IPS-20b (cell line): ENCODE measurements around the gene CERS6.
A peak's percentile ranks its signal among the peaks of the same experiment; 100 is the strongest.

ENCODE experiments used
- H3K27ac ChIP-seq: one replicate; pipeline ENCODE4 v1.5.1; 2013; ENCODE audit warnings: low read length
- H3K27me3 ChIP-seq: 2 replicates; pipeline ENCODE4 v1.6.1; 2013; ENCODE audit warnings: mild to moderate bottlenecking, low read length, inconsistent platforms; ENCODE audit not compliant: insufficient read depth
- H3K36me3 ChIP-seq: 2 replicates; pipeline ENCODE4 v1.6.1; 2013; ENCODE audit warnings: low read depth, mild to moderate bottlenecking, inconsistent platforms, low read length, moderate library complexity; ENCODE audit not compliant: insufficient read depth
- H3K4me1 ChIP-seq: 2 replicates; pipeline ENCODE4 v1.6.1; 2013; ENCODE audit warnings: mild to moderate bottlenecking, control low read depth, inconsistent platforms, low read length, moderate library complexity; ENCODE audit not compliant: insufficient read depth
- H3K4me3 ChIP-seq: 2 replicates; pipeline ENCODE4 v1.5.1; 2013; ENCODE audit warnings: mild to moderate bottlenecking, low read length, inconsistent platforms
- H3K9ac ChIP-seq: 2 replicates; pipeline ENCODE4 v1.6.1; 2013; ENCODE audit warnings: low read depth, mild to moderate bottlenecking, inconsistent platforms, low read length, moderate library complexity
- H3K9me3 ChIP-seq: 2 replicates; pipeline ENCODE4 v1.6.1; 2013; ENCODE audit warnings: mild to moderate bottlenecking, low read depth, low read length, inconsistent platforms; ENCODE audit not compliant: insufficient read depth

CERS6 gene

DNA sequence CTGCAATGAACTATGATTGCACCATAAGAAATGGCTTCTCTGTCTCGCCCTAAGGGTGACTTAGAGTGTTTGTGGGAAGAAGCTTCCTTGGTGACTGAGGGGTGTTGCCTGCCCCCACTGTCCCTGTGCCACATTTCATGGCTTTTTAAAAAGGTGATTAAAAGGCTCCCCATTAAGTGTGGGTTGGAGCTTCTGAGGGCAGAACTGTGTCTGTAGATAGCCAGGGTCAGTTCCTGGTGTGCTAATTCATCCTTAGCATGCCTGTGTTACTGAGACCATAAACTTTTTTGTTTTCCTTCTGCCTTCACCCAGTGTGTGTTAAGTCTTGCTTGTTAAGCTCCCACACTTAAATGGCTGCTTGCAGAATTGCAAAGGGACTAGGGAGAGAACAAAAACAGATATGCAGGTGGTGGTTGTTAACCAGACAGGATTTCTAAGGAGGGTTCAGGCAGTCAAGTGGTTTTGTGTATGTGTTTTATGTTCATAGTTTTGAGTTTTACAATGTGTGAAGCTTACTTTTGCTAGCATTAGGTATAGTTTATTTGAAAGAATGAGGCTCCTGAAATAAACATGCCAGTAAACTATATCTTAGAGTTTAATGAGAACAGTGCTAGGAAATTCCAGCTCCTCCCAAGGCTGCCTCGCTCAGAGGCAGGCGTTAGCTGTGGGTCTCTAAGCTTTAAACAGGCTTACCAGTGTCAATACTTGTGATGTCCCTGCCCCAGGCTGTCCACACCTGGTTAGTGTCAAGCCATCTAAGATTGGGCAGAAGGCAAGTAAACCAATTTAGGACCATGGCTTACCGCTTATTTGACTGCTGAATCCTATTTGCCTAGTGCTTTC lies 14.5 kb downstream of the CERS6 start:
- no peak overlapping the region for H3K9ac ChIP-seq
- no peaks in the 10 kb centered on the region for H3K27me3 ChIP-seq
- no peak overlapping the region for H3K27ac ChIP-seq
- no peaks in the 10 kb centered on the region for H3K9me3 ChIP-seq
- H3K36me3 ChIP-seq: no peaks in the 10 kb centered on the region
- no peak overlapping the region for H3K4me3 ChIP-seq
- H3K4me1 ChIP-seq: peaks cover 49% of the 10 kb centered on the region; the same call in 1 of the 2 replicates

DNA sequence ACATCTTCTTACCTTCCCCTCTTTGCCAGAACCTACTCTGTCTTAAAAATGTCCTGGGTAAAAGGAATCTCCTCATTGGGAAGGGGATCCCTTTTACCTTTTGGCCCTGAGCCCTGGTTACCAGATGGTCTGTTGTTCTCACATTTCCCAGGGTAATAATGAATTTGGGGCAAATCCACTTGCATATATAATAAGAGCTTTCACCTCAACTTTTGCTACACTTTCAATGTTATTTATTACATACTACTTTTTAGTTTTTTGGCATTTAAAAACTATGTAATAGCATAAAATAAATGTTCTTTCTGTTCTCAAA lies 15.0 kb downstream of the CERS6 start:
- H3K9ac ChIP-seq: no peak overlapping the region
- no peaks in the 10 kb centered on the region for H3K9me3 ChIP-seq
- H3K4me3 ChIP-seq: no peak overlapping the region
- H3K36me3 ChIP-seq: no peaks in the 10 kb centered on the region
- H3K27me3 ChIP-seq: no peaks in the 10 kb centered on the region
- H3K4me1 ChIP-seq: peaks cover 44% of the 10 kb centered on the region; the same call in 1 of the 2 replicates
- H3K27ac ChIP-seq: no peak overlapping the region

DNA sequence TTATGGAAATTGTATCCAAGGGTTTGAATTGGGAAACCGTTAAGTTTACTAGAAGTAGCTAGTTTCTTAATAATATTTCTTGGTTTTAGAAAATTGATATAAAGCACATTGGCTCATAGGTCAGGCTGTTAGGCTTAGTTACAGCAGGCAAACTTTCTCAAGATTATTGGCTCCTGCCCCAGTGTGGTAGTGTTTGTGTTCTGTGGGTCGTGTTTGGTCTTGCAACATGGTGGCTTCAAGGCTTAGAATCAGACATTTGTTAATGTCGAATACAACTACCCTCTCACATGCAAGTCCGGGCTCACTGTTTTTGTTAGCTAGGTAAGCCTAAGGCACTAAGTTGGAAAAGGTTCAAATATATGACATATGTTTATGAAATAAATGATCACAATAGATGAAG lies 19.6 kb downstream of the CERS6 start:
- Histone ChIP-seq H3K27ac (no peak overlapping the region), H3K36me3 (no peaks in the 10 kb centered on the region), H3K4me3 (no peak overlapping the region), H3K4me1 (peaks cover 18% of the 10 kb centered on the region; the same call in 1 of the 2 replicates), H3K9me3 (no peaks in the 10 kb centered on the region), H3K9ac (no peak overlapping the region), H3K27me3 (no peaks in the 10 kb centered on the region)

DNA sequence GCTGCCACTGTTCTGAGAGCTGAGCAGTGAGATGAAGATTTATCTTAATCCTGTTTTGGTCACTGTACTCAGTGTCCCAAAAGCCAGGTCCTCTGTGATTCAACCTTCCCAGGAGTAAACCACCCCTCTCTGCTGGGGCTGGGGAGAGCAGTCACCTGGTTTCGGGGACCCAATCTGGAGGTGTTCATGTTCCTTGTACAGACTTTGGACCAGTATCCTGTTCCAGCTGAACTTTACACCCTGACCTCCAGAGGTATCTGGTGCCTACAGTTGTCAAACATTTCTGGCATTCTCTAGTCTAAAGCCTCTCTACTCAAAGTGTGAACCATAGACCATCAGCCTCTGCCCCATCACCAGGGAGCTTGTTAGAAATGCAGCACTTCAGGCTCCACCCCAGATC lies 22.1 kb downstream of the CERS6 start:
- Histone ChIP-seq H3K36me3 (no peaks in the 10 kb centered on the region), H3K27me3 (no peaks in the 10 kb centered on the region), H3K9ac (no peak overlapping the region), H3K27ac (no peak overlapping the region), H3K4me3 (no peak overlapping the region), H3K4me1 (peaks cover 9% of the 10 kb centered on the region; the same call in 1 of the 2 replicates), H3K9me3 (no peaks in the 10 kb centered on the region)

DNA sequence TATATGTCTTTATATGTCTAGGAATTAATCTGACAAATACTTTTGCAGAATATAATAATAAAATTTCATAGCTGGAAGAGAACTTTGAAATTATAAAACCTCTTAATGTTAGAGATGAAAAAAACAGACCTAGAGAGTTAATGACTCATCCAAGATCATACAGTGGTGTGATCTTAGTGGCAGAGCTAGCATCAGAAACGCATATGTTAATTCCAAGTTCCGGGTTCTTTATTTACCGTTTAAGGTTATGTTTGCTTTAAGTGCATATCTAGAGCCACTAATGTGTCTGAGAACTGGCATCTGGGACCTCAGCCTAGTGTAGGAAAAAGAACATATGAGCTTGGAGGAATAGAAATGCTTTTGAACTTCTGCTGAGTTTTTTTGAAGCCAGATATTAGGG lies 24.3 kb downstream of the CERS6 start:
- H3K4me3 ChIP-seq: no peak overlapping the region
- H3K9me3 ChIP-seq: no peaks in the 10 kb centered on the region
- no peak overlapping the region for H3K9ac ChIP-seq
- H3K4me1 ChIP-seq: peaks cover 13% of the 10 kb centered on the region; the same call in 1 of the 2 replicates
- H3K36me3 ChIP-seq: no peaks in the 10 kb centered on the region
- no peaks in the 10 kb centered on the region for H3K27me3 ChIP-seq
- no peak overlapping the region for H3K27ac ChIP-seq

DNA sequence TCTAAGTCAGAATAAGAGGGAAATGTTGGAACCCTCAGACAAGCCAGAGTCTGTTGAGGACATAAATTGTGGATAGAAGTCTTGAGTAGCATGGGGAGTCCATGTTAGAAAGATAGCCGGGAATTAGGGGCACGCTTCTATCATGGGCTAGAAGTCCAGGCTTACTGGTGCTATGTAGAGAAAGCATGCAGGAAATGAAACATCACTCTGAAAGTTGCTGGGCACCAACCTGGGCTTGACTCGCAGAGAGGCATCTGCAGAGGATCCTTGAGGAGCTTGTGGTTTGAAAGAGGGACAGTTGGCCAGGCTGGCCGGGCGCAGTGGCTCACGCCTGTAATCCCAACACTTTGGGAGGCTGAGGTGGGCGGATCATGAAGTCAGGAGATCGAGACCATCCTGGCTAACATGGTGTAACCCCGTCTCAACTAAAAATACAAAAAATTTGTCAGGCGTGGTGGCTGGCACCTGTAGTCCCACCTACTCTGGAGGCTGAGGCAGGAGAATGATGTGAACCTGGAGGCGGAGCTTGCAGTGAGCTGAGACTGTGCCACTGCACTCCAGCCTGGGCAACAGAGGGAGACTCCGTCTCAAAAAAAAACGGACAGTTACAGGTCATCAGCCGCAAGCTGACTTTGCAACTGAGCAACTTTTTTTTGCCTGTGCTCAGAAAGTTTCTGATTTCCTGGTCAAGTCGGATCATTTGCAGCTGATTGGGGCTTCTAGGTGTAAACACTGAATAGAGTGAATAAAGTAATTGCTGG lies 24.9 kb downstream of the CERS6 start:
- Histone ChIP-seq H3K27me3 (no peaks in the 10 kb centered on the region), H3K27ac (no peak overlapping the region), H3K9ac (no peak overlapping the region), H3K36me3 (no peaks in the 10 kb centered on the region), H3K9me3 (no peaks in the 10 kb centered on the region), H3K4me3 (no peak overlapping the region), H3K4me1 (peaks cover 14% of the 10 kb centered on the region; the same call in 1 of the 2 replicates)

DNA sequence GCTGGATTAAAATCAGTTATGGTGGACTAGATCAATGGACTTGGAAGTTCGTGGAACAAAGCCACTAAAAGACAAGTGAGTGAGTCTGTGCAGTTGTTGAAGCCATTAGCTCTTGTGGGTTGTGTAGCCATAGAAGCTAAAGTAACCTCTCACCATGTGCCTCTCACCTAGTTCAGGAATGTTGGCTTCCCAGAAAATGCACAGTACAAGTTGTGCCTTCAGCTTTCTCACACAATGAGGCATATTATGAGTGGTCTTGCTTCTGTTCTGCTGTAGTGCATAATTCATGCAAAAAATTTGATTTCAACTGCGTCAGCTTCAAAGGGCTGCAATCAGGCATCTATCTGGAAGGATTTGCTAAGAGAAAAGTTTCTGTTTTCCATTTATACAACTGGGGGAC lies 26.2 kb downstream of the CERS6 start:
- H3K4me3 ChIP-seq: no peak overlapping the region
- no peaks in the 10 kb centered on the region for H3K27me3 ChIP-seq
- H3K9me3 ChIP-seq: no peaks in the 10 kb centered on the region
- no peak overlapping the region for H3K27ac ChIP-seq
- H3K4me1 ChIP-seq: peaks cover 24% of the 10 kb centered on the region; the same call in 1 of the 2 replicates
- no peak overlapping the region for H3K9ac ChIP-seq
- no peaks in the 10 kb centered on the region for H3K36me3 ChIP-seq

DNA sequence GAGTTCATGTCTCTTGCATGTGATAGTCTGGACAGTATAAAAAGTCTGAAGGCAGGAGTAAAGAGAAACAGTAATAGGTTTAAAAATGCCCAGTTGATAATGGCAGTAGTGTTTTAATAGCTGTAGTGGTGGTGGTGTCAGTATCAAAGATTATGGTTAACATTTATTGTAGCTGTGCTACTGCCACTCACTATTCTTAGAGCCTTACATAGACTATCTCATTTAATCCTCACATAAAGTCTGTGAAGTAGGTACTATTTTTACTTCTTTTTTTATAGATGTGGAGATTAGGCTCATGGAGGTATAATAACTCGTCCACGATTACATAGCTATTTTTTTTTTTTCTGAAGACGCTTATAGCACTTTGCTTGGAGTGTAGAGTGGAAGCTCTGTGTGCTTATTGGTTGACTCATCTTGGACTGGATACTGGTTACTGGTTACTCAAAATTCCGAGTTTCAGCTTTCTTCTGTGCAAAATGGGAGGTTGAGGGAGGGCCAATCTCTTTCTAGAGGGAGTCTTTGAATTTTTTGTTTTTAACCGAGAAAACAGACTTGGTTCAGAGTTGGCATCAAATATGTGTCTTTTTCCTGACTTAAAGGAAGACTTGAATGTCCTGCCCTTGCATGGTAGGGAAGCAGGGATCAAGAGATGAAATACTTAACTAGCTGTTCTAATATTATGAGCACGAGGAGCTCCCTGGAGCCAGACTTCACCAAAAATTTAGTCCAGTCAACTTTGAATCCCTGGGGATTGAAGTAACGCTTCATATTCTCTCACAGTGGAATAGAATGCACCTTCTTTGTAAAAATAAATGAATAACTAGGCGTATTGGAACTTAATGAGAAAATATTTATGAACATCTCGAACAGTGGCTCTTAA lies 27.1 kb downstream of the CERS6 start:
- Histone ChIP-seq H3K27me3 (no peaks in the 10 kb centered on the region), H3K4me3 (no peak overlapping the region), H3K36me3 (no peaks in the 10 kb centered on the region), H3K9me3 (no peaks in the 10 kb centered on the region), H3K4me1 (peaks cover 20% of the 10 kb centered on the region; the same call in 1 of the 2 replicates), H3K9ac (no peak overlapping the region), H3K27ac (no peak overlapping the region)

DNA sequence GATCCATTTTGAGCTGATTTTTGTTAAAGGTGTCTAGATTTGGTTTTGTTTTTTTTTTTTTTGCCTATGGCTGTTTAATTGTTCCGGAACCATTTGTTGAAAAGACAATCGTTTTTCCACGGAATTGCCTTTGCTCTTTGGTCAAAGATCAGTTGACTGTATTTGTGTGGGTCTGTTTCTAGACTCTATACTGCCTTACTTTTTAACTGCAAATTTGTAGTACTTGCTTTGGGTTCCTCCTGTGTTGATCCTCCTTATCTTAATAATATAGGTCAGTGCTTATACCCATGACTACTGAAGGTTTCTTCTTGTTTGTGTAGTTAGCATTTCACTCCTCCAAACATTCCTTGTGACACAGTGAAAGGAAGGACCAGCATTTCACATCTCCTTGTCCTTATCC lies 30.4 kb downstream of the CERS6 start:
- H3K9ac ChIP-seq: no peak overlapping the region
- no peaks in the 10 kb centered on the region for H3K36me3 ChIP-seq
- no peak overlapping the region for H3K4me3 ChIP-seq
- H3K9me3 ChIP-seq: no peaks in the 10 kb centered on the region
- H3K27ac ChIP-seq: no peak overlapping the region
- H3K4me1 ChIP-seq: peaks cover 40% of the 10 kb centered on the region
- no peaks in the 10 kb centered on the region for H3K27me3 ChIP-seq

DNA sequence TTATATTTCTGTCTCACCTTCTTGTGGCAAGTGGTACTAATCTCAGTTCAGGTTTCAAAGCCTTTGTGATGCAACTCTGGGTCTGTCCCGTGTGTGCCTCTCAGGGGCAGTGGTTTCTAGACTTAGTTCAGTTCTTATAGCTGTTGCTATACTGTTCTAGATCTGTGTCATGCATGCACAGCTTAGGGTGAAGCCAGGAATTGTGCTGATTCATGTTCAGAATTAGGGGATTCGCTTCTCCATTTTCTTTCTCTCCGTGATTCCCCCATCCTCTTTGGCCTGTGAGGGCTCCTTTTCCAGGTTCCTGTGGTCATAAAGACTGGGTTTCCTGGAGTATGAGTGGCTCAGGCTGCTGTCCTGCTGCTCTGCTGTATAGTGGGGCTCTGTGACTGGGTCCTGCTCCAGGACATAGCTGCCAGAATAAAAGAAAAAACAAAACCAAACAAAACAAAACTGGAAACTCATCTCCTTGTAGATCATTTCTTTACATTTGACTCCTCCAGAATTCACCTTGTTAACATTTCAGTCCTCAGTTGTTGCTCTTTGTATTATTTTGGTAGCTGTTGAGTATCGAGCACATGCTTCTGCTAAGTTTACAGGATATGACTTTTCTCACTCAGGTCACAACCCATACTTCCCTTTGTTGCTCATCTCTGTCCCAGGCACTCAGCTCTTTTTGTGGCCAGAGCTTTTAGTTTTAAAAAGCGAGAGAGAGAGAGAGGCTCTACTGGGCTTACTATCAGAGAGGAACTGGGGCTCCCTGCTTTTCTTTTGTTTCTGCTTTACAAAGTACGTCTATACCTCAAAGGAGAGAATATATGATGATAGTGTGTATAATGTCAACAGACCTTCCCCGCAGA lies 34.2 kb downstream of the CERS6 start:
- H3K9ac ChIP-seq: peak overlapping the region; percentile 4; the same call in 1 of the 2 replicates
- H3K4me3 ChIP-seq: peak overlapping the region; percentile 7; the same call in 1 of the 2 replicates
- H3K27ac ChIP-seq: no peak overlapping the region

More for the DNA sequence above, 34.2 kb downstream of the CERS6 start:
- H3K36me3 ChIP-seq: no peaks in the 10 kb centered on the region
- H3K4me1 ChIP-seq: peaks cover 32% of the 10 kb centered on the region
- H3K27me3 ChIP-seq: no peaks in the 10 kb centered on the region
- H3K9me3 ChIP-seq: no peaks in the 10 kb centered on the region
